ENCODE results near the gene SORBS2.

SORBS2 gene

GRCh38 chr4:185782523-185782922 lies 29.5 kb downstream of the SORBS2 start:
- DNase-seq, result peak; percentile 34 to 68
- no peak overlapping the region for H2AFZ ChIP-seq (ENCODE audit: insufficient read depth, low read length, poor library complexity)
- H3K36me3 ChIP-seq (ENCODE audit: control insufficient read depth in 1 of 2, insufficient read depth in 2 of 2, low read length in 2 of 2), result no peaks in the 10 kb centered on the region
- peaks cover 2% of the 10 kb centered on the region for H3K9me3 ChIP-seq (ENCODE audit: insufficient read depth, low read depth, low read length)
- no peak overlapping the region for H4K8ac ChIP-seq (ENCODE audit: low read depth, low read length)
- no peaks in the 10 kb centered on the region for H3K79me1 ChIP-seq (ENCODE audit: low read length)
- no peak overlapping the region for H3K18ac ChIP-seq (ENCODE audit: low read length)
- H2BK120ac ChIP-seq (ENCODE audit: insufficient read depth, low read length, poor library complexity), result no peak overlapping the region
- no peak overlapping the region for H3K23ac ChIP-seq (ENCODE audit: low read length)
- no peak overlapping the region for H3K4me2 ChIP-seq (ENCODE audit: low read length)
- no peak overlapping the region for H3K4ac ChIP-seq (ENCODE audit: low read depth, low read length)
- H3K79me2 ChIP-seq (ENCODE audit: control insufficient read depth, insufficient read depth, low read length, poor library complexity), result no peaks in the 10 kb centered on the region
- H3K27ac ChIP-seq (ENCODE audit: low read depth, low read length), result no peak overlapping the region
- no peak overlapping the region for H3K14ac ChIP-seq (ENCODE audit: low read length)
- no peak overlapping the region for H3K9ac ChIP-seq (ENCODE audit: low read length)
- H4K91ac ChIP-seq (ENCODE audit: low read depth, low read length), result no peak overlapping the region
- H3K27me3 ChIP-seq (ENCODE audit: insufficient read depth, low read length), result no peaks in the 10 kb centered on the region
- H2BK12ac ChIP-seq (ENCODE audit: low read length), result no peak overlapping the region
- H3K4me1 ChIP-seq (ENCODE audit: control insufficient read depth in 1 of 2, insufficient read depth in 2 of 2, low read length in 2 of 2), result no peaks in the 10 kb centered on the region
- no peak overlapping the region for H4K12ac ChIP-seq (ENCODE audit: low read depth, low read length)
- H2AK5ac ChIP-seq (ENCODE audit: low read length), result no peak overlapping the region
- H2BK5ac ChIP-seq (ENCODE audit: low read depth, low read length, poor library complexity), result no peak overlapping the region
- H3K4me3 ChIP-seq (ENCODE audit: low read depth, low read length), result no peak overlapping the region

- no peak overlapping the region for H3K14ac ChIP-seq (ENCODE audit: low read length)
- no peak overlapping the region for H2BK12ac ChIP-seq (ENCODE audit: low read length)
- H2AFZ ChIP-seq (ENCODE audit: insufficient read depth, low read length, poor library complexity), result no peak overlapping the region
- peaks cover 2% of the 10 kb centered on the region for H3K9me3 ChIP-seq (ENCODE audit: insufficient read depth, low read depth, low read length)
- H3K4me3 ChIP-seq (ENCODE audit: low read depth, low read length), result no peak overlapping the region
- no peak overlapping the region for H2BK120ac ChIP-seq (ENCODE audit: insufficient read depth, low read length, poor library complexity)
- H3K4me2 ChIP-seq (ENCODE audit: low read length), result no peak overlapping the region
- H3K27ac ChIP-seq (ENCODE audit: low read depth, low read length), result no peak overlapping the region
- no peak overlapping the region for H4K12ac ChIP-seq (ENCODE audit: low read depth, low read length)
- H3K4ac ChIP-seq (ENCODE audit: low read depth, low read length), result no peak overlapping the region
- H4K8ac ChIP-seq (ENCODE audit: low read depth, low read length), result no peak overlapping the region
- DNase-seq, result peak; percentile 57 to 64
- no peak overlapping the region for H2AK5ac ChIP-seq (ENCODE audit: low read length)
- no peak overlapping the region for H2BK5ac ChIP-seq (ENCODE audit: low read depth, low read length, poor library complexity)
- no peaks in the 10 kb centered on the region for H3K27me3 ChIP-seq (ENCODE audit: insufficient read depth, low read length)
- no CpG with 5 or more reads among the region's 15 CpGs for WGBS (ENCODE audit: extremely low coverage, insufficient coverage, insufficient read length)
- H3K18ac ChIP-seq (ENCODE audit: low read length), result no peak overlapping the region
- H3K79me1 ChIP-seq (ENCODE audit: low read length), result no peaks in the 10 kb centered on the region
- no peaks in the 10 kb centered on the region for H3K36me3 ChIP-seq (ENCODE audit: control insufficient read depth in 1 of 2, insufficient read depth in 2 of 2, low read length in 2 of 2)
- H3K9ac ChIP-seq (ENCODE audit: low read length), result no peak overlapping the region
- H4K91ac ChIP-seq (ENCODE audit: low read depth, low read length), result no peak overlapping the region
- no peak overlapping the region for H3K23ac ChIP-seq (ENCODE audit: low read length)
- no peaks in the 10 kb centered on the region for H3K79me2 ChIP-seq (ENCODE audit: control insufficient read depth, insufficient read depth, low read length, poor library complexity)
- H3K4me1 ChIP-seq (ENCODE audit: control insufficient read depth in 1 of 2, insufficient read depth in 2 of 2, low read length in 2 of 2), result no peaks in the 10 kb centered on the region
Measured at GRCh38 chr4:185781555-185782215, 30.3 kb downstream of the SORBS2 start.

GRCh38 chr4:185780472-185780871 lies 31.5 kb downstream of the SORBS2 start:
- no peaks in the 10 kb centered on the region for H3K36me3 ChIP-seq (ENCODE audit: control insufficient read depth in 1 of 2, insufficient read depth in 2 of 2, low read length in 2 of 2)
- no peak overlapping the region for H2BK120ac ChIP-seq (ENCODE audit: insufficient read depth, low read length, poor library complexity)
- H2BK12ac ChIP-seq (ENCODE audit: low read length), result no peak overlapping the region
- no peak overlapping the region for H2BK5ac ChIP-seq (ENCODE audit: low read depth, low read length, poor library complexity)
- no peak overlapping the region for H3K27ac ChIP-seq (ENCODE audit: low read depth, low read length)
- H4K91ac ChIP-seq (ENCODE audit: low read depth, low read length), result no peak overlapping the region
- no peaks in the 10 kb centered on the region for H3K27me3 ChIP-seq (ENCODE audit: insufficient read depth, low read length)
- H3K23ac ChIP-seq (ENCODE audit: low read length), result no peak overlapping the region
- H3K79me1 ChIP-seq (ENCODE audit: low read length), result no peaks in the 10 kb centered on the region
- no peaks in the 10 kb centered on the region for H3K4me1 ChIP-seq (ENCODE audit: control insufficient read depth in 1 of 2, insufficient read depth in 2 of 2, low read length in 2 of 2)
- H3K9me3 ChIP-seq (ENCODE audit: insufficient read depth, low read depth, low read length), result peaks cover 2% of the 10 kb centered on the region
- no peaks in the 10 kb centered on the region for H3K79me2 ChIP-seq (ENCODE audit: control insufficient read depth, insufficient read depth, low read length, poor library complexity)
- no peak overlapping the region for H3K4ac ChIP-seq (ENCODE audit: low read depth, low read length)
- no peak overlapping the region for H3K4me3 ChIP-seq (ENCODE audit: low read depth, low read length)
- H2AFZ ChIP-seq (ENCODE audit: insufficient read depth, low read length, poor library complexity), result no peak overlapping the region
- no peak overlapping the region for H4K8ac ChIP-seq (ENCODE audit: low read depth, low read length)
- H3K4me2 ChIP-seq (ENCODE audit: low read length), result no peak overlapping the region
- no peak overlapping the region for H3K9ac ChIP-seq (ENCODE audit: low read length)
- no peak overlapping the region for H4K12ac ChIP-seq (ENCODE audit: low read depth, low read length)
- H3K14ac ChIP-seq (ENCODE audit: low read length), result no peak overlapping the region
- WGBS (ENCODE audit: extremely low coverage, insufficient coverage, insufficient read length), result no CpG with 5 or more reads among the region's 5 CpGs
- H3K18ac ChIP-seq (ENCODE audit: low read length), result no peak overlapping the region
- H2AK5ac ChIP-seq (ENCODE audit: low read length), result no peak overlapping the region
- DNase-seq, result no peak

GRCh38 chr4:185779517-185779916 lies 32.5 kb downstream of the SORBS2 start:
- Histone ChIP-seq H3K4ac (ENCODE audit: low read depth, low read length) (no peak overlapping the region), H3K79me2 (ENCODE audit: control insufficient read depth, insufficient read depth, low read length, poor library complexity) (no peaks in the 10 kb centered on the region), H3K36me3 (ENCODE audit: control insufficient read depth in 1 of 2, insufficient read depth in 2 of 2, low read length in 2 of 2) (no peaks in the 10 kb centered on the region), H2AK5ac (ENCODE audit: low read length) (no peak overlapping the region), H3K27ac (ENCODE audit: low read depth, low read length) (no peak overlapping the region), H2BK5ac (ENCODE audit: low read depth, low read length, poor library complexity) (no peak overlapping the region), H2BK120ac (ENCODE audit: insufficient read depth, low read length, poor library complexity) (no peak overlapping the region), H2BK12ac (ENCODE audit: low read length) (no peak overlapping the region), H2AFZ (ENCODE audit: insufficient read depth, low read length, poor library complexity) (no peak overlapping the region), H3K27me3 (ENCODE audit: insufficient read depth, low read length) (no peaks in the 10 kb centered on the region), H3K18ac (ENCODE audit: low read length) (no peak overlapping the region), H4K91ac (ENCODE audit: low read depth, low read length) (no peak overlapping the region), H3K79me1 (ENCODE audit: low read length) (peaks cover 2% of the 10 kb centered on the region), H3K9ac (ENCODE audit: low read length) (no peak overlapping the region), H4K8ac (ENCODE audit: low read depth, low read length) (no peak overlapping the region), H3K14ac (ENCODE audit: low read length) (no peak overlapping the region), H3K9me3 (ENCODE audit: insufficient read depth, low read depth, low read length) (peaks cover 2% of the 10 kb centered on the region), H3K23ac (ENCODE audit: low read length) (no peak overlapping the region), H3K4me3 (ENCODE audit: low read depth, low read length) (no peak overlapping the region), H3K4me2 (ENCODE audit: low read length) (no peak overlapping the region), H3K4me1 (ENCODE audit: control insufficient read depth in 1 of 2, insufficient read depth in 2 of 2, low read length in 2 of 2) (no peaks in the 10 kb centered on the region), H4K12ac (ENCODE audit: low read depth, low read length) (no peak overlapping the region)
- DNase-seq, result no peak
- no CpG with 5 or more reads among the region's 3 CpGs for WGBS (ENCODE audit: extremely low coverage, insufficient coverage, insufficient read length)

Measured in trophoblast cell (in vitro differentiated cells and primary cell).